HEK293T (cell line): ENCODE data around the gene NRXN2.

ENCODE experiments used
- CTBP1 ChIP-seq: fragments of 450-650 bp; IDR thresholded peaks from 2 replicates; pipeline ENCODE4 v1.6.1; 2016; ENCODE audit warnings: borderline replicate concordance
- FOXM1 ChIP-seq: fragments of 450-650 bp; IDR thresholded peaks from 2 replicates; pipeline ENCODE4 v1.6.1; 2017; ENCODE audit warnings: mild to moderate bottlenecking, borderline replicate concordance

DNA sequence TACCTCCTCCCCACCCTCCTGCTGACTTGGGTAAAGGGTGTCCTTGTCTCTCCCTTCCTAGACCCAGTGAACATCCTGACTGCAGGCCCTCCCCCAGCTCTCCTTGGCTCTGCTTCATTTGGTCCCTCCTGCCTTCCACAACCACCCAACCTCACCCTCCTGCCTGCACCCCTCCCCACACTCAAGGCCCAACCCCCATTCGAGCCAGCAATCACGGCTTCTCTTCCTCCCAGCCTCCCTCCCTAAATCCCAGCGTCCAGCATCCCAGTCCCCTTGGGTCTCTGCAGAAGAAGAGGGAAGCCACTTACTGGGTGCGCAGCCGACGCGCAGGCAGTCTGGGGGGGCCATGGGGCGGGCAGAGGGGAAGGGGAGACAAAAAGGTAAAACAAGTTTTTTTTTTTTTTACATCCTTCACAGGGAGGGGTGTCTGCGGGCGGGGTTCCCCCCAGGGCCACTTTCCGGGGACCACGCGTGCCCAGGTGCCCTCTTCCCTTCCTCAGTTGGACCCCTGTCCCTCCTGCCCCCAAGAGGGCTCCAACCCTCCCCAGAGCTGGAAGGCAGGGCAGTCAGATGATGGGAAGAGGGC lies 69.5 kb downstream of the NRXN2 start:
- no peak for TF ChIP-seq CTBP1
- TF ChIP-seq FOXM1: no peak
